ENCODE results near the gene PEX7. TPM values are rescaled to one million over a fixed set of nuclear protein-coding genes. Genes with fewer than 3 reads are reported as not detected.

PEX7 gene
- total and polyA plus RNA-seq, 2 experiments from 2014 or later, result 11.8 to 13.5 TPM

GRCh38 chr6:136783021-136783420 lies 39.4 kb upstream of the PEX7 start (continued):
- TF ChIP-seq EZH2 (IDR thresholded peaks at IDR 0.05; ENCODE audit: low read depth, unreplicated experiment), result no peak
- TF ChIP-seq EZH2phosphoT487 (IDR thresholded peaks at IDR 0.05; ENCODE audit: unreplicated experiment), result no peak
- TF ChIP-seq, protein P1, sequence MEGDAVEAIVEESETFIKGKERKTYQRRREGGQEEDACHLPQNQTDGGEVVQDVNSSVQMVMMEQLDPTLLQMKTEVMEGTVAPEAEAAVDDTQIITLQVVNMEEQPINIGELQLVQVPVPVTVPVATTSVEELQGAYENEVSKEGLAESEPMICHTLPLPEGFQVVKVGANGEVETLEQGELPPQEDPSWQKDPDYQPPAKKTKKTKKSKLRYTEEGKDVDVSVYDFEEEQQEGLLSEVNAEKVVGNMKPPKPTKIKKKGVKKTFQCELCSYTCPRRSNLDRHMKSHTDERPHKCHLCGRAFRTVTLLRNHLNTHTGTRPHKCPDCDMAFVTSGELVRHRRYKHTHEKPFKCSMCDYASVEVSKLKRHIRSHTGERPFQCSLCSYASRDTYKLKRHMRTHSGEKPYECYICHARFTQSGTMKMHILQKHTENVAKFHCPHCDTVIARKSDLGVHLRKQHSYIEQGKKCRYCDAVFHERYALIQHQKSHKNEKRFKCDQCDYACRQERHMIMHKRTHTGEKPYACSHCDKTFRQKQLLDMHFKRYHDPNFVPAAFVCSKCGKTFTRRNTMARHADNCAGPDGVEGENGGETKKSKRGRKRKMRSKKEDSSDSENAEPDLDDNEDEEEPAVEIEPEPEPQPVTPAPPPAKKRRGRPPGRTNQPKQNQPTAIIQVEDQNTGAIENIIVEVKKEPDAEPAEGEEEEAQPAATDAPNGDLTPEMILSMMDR (conservative IDR thresholded peaks at IDR 0.05; ENCODE audit: low read depth in 2 of 2), result no peak

GRCh38 chr6:136783495-136784270 lies 38.7 kb upstream of the PEX7 start:
- ATAC-seq (no peak), DNase-seq (ENCODE audit: low spot score) (no peak)
- no peaks in the 10 kb centered on the region for H3F3A ChIP-seq (replicated peaks; ENCODE audit: low read depth)
- Mint-ChIP-seq H3K4me3 (no peak overlapping the region), H3K9me3 (no peaks in the 10 kb centered on the region), H3K27ac (no peak overlapping the region), H3K36me3 (ENCODE audit: low read depth) (no peaks in the 10 kb centered on the region), H3K27me3 (ENCODE audit: insufficient read depth, low read depth, poor library complexity) (no peaks in the 10 kb centered on the region), H3K4me1 (peaks cover 6% of the 10 kb centered on the region; the same call in 1 of the 3 replicates)
- no peak for TF ChIP-seq CREB1 (CRISPR knock-in tag; IDR thresholded peaks at IDR 0.05; ENCODE audit: low read depth)
- TF ChIP-seq EZH2 (IDR thresholded peaks at IDR 0.05; ENCODE audit: low read depth, unreplicated experiment), result no peak
- no peaks in the 10 kb centered on the region for H3K4me1 ChIP-seq (ENCODE audit: insufficient read depth)
- no peaks in the 10 kb centered on the region for H3K36me3 ChIP-seq (ENCODE audit: insufficient read depth)
- no peak overlapping the region for H3K27ac ChIP-seq (ENCODE audit: low read depth)
- no peak overlapping the region for H2AFZ ChIP-seq
- no peak overlapping the region for H3K4me2 ChIP-seq
- no peaks in the 10 kb centered on the region for H3K79me2 ChIP-seq (replicated peaks; ENCODE audit: insufficient read depth)
- no peaks in the 10 kb centered on the region for H3K27me3 ChIP-seq (ENCODE audit: insufficient read depth)
- no peak overlapping the region for H3K4me3 ChIP-seq
- H3K9me2 ChIP-seq (ENCODE audit: insufficient read depth), result no peaks in the 10 kb centered on the region
- no peaks in the 10 kb centered on the region for H4K20me1 ChIP-seq (replicated peaks; ENCODE audit: insufficient read depth)

GRCh38 chr6:136784271-136784664 lies 38.1 kb upstream of the PEX7 start:
- Mint-ChIP-seq H3K27me3 (ENCODE audit: insufficient read depth, low read depth, poor library complexity) (peaks cover under 1% of the 10 kb centered on the region), H3K4me1 (peaks cover 6% of the 10 kb centered on the region; the same call in 1 of the 3 replicates), H3K36me3 (ENCODE audit: low read depth) (no peaks in the 10 kb centered on the region), H3K9me3 (no peaks in the 10 kb centered on the region), H3K27ac (no peak overlapping the region), H3K4me3 (no peak overlapping the region)
- H3K4me3 ChIP-seq, result no peak overlapping the region
- no peak overlapping the region for H3K27ac ChIP-seq (ENCODE audit: low read depth)
- no peaks in the 10 kb centered on the region for H3K36me3 ChIP-seq (ENCODE audit: insufficient read depth)
- no peaks in the 10 kb centered on the region for H4K20me1 ChIP-seq (replicated peaks; ENCODE audit: insufficient read depth)
- DNase-seq (ENCODE audit: low spot score), result no peak
- no peaks in the 10 kb centered on the region for H3K4me1 ChIP-seq (ENCODE audit: insufficient read depth)
- H2AFZ ChIP-seq, result no peak overlapping the region
- no peak for ATAC-seq
- no peaks in the 10 kb centered on the region for H3K79me2 ChIP-seq (replicated peaks; ENCODE audit: insufficient read depth)
- H3K9me2 ChIP-seq (ENCODE audit: insufficient read depth), result no peaks in the 10 kb centered on the region
- H3F3A ChIP-seq (replicated peaks; ENCODE audit: low read depth), result no peaks in the 10 kb centered on the region
- H3K27me3 ChIP-seq (ENCODE audit: insufficient read depth), result peaks cover 2% of the 10 kb centered on the region; the same call in 1 of the 2 replicates
- H3K4me2 ChIP-seq, result no peak overlapping the region
- TF ChIP-seq STAT1 (IDR thresholded peaks at IDR 0.05; ENCODE audit: unreplicated experiment) (no peak), POLR2AphosphoS5 (IDR thresholded peaks at IDR 0.05; ENCODE audit: low read depth) (no peak), EZH2 (IDR thresholded peaks at IDR 0.05; ENCODE audit: low read depth, unreplicated experiment) (no peak), REST (IDR thresholded peaks at IDR 0.05; ENCODE audit: unreplicated experiment) (no peak), ZNF114 (CRISPR knock-in tag; IDR thresholded peaks at IDR 0.05) (no peak)
- TF ChIP-seq, protein P2, sequence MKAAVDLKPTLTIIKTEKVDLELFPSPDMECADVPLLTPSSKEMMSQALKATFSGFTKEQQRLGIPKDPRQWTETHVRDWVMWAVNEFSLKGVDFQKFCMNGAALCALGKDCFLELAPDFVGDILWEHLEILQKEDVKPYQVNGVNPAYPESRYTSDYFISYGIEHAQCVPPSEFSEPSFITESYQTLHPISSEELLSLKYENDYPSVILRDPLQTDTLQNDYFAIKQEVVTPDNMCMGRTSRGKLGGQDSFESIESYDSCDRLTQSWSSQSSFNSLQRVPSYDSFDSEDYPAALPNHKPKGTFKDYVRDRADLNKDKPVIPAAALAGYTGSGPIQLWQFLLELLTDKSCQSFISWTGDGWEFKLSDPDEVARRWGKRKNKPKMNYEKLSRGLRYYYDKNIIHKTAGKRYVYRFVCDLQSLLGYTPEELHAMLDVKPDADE (IDR thresholded peaks at IDR 0.05), result no peak
